SH-SY5Y (cell line): ENCODE data around the gene RIN3.

Experiments used
- GATA2 ChIP-seq: IDR thresholded peaks from 2 replicates; pipeline ENCODE4 v1.6.1; 2011; ENCODE audit warnings: mild to moderate bottlenecking, low read depth, low read length
- GATA3 ChIP-seq: IDR thresholded peaks from 2 replicates; pipeline ENCODE4 v1.6.1; 2011; ENCODE audit warnings: low read depth, mild to moderate bottlenecking, low read length, moderate library complexity

Gene RIN3

GRCh38 chr14:92523752-92524151 lies 10.2 kb downstream of the RIN3 start:
- no peak for TF ChIP-seq GATA2
- no peak for TF ChIP-seq GATA3

DNA sequence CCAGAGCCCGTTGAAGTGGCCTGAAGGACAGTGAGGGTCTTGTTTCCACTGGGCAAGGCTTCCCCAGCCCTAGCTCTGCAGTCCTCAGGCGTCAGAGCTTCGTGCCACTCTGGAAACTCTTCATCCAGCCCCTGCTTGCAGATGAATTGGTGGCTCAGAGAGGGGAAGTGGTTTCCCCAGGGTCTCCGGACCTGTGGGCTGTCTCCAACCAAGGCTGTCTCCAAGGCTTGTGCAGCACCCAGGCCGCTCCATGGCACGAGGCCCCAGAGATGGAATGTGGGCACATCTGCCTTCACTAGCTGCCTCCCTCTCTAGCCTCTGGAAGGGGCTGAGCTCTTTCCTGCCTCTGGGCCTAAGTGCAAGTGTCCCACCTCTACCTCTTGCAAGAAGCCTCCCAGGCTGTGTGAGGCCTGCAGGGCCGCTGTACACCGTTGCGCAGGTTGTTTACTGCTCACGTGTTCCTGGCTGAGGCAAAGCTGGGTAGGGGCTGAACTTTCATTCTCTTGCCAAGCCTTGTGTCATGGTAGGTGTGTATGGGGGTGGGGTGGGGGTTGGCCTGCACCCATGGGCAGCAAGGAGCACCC lies 11.1 kb downstream of the RIN3 start:
- TF ChIP-seq GATA2 = no peak
- no peak for TF ChIP-seq GATA3

DNA sequence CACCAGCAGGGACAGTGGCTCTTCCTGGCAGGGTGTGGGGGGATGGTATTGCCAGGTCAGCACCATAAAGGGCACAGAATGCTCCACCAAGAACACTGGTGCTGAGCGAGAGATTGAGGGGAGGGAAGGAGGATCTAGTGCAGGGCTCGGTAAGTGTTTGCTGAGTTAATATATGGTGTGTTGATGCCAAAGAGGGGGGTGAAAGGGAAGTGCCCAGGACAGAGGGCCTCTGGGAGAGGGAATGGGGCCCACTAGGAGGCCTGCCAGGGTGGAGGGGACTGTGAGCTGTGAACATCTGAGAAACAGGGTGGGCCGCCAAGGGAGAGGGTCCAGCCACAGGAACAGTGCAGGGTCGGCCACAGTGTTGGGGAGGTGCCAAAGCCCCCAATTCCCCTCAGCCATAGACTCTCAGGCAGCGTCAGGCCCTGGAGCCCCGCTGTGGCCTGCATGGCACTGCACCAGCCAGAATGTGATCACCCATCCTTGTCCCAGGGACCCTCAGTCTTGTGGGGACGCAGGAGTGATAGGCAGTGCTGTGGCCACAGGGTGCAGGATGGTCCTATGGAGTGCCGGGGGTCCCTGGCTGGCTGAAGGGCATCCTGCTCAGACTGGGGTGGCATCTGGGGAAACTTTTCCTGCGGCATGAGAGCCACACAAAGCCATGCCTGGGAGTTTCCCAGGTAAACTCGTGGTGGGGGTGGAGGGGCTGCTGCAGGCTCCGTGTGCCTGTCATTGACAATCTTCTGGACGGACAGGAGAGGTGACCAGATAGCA lies 11.9 kb downstream of the RIN3 start:
- no peak for TF ChIP-seq GATA3
- no peak for TF ChIP-seq GATA2

GRCh38 chr14:92527721-92528120 lies 14.1 kb downstream of the RIN3 start:
- no peak for TF ChIP-seq GATA3
- no peak for TF ChIP-seq GATA2

DNA sequence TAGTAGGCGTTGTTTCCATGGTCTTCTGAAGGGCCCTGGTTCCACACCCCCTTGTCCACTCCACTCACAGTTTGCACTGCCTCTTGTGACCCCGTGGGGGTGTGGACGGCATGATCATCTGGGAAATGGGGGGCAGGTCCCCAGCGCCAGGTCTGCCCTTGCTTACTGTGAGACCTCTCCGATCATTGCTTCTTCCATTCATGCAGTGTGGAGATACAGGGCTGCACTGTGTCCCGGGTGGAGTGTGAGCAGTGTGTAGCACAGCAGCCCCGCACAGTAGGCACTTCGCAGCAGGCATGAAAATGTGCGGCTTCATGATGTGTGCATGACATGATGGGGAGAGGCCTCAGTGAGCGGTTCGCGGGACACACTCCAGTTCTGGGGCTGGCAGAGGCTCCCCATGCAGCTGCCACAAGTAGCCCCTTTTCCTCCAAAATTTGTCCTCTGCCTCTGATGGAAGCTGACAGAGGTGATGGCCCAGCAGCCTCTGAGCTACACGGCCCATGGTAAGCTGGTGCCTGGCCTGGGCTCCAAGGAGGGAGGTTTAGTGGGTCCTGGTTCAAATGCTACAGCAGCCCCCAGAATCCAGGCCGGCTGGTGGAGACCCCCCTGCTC lies 15.0 kb downstream of the RIN3 start:
- no peak for TF ChIP-seq GATA2

DNA sequence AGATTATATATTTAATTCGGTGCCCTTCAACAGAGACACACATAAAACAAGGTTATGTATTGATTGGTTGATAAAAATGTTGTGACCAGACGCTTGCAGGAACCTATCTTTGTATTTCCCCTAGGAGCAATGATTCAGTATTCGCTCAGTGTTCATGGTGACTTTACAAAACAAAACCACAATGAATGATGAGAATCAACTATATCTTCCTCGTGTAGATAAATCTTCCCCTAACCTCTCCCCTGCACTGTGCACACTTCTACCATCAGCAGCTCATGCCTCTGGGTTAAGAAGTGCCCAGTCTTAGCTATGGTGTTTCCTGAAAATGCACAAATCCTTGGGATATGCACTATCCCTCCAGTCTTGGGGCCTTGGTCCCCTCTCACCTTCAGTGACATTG lies 16.3 kb downstream of the RIN3 start:
- TF ChIP-seq GATA3 (no peak), GATA2 (no peak)

GRCh38 chr14:92531106-92531873 lies 17.7 kb downstream of the RIN3 start:
- TF ChIP-seq GATA2 (no peak), GATA3 (no peak)

DNA sequence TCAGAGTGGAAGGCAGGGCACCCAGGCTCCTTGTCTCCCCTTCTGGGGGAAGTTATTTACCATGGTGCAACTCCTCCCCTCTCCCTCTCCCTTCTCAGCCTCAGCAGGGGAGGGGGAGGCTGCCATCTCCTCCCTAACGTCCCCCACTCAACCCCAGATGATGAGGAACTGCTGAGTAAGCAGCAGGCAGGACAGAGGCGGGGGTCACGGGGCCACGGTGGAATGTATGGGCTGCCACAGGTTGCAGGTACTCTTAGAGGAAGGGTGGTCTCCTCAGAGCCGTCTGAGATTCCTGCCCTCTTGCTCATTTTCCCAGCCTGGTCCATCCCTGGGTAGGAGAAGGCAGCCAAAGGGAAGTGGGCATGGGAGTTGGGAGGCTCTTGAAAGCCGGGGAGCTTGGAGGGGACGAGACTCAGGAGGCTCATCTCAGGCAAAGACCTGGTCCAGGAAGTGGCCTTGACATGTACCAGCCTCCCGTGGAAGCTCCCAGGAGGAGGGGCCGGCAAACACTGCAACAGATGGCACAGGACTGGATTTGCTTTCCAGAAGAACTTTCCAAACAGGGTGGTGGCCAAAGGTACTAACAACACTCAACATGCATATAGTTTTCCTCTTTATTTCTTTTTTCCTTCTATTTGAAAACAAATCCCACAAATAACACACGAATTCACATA lies 19.0 kb downstream of the RIN3 start:
- TF ChIP-seq GATA2 = no peak
- no peak for TF ChIP-seq GATA3

GRCh38 chr14:92534932-92535643 lies 21.5 kb downstream of the RIN3 start:
- TF ChIP-seq GATA3 (no peak), GATA2 (no peak)

DNA sequence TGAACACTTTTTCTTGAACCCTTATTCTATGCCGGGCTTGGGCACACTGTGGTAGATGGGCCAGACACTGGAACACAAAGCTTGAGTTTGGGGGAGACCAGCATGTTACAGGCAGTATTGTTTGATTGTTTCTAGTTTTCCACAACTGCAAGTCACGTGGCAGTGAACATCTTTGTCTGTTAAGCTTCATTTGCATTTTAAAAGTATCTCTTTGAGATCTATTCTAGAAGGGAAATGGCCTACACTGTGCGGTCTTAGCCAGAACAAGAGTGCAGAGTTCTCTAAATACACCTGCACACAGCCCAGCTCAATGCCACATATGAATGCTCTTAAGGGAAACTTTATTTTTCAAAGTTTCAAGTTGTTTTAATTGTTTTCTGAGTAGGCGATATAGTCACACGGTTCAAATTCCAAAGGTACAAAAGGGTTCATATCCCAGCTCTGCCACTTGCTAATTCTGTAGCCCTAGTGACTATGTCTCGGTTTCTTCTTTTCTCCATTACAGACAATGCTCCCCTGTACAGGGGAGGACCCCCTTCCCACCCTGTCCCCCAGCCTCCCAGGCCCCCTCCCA lies 24.9 kb downstream of the RIN3 start:
- no peak for TF ChIP-seq GATA2
- TF ChIP-seq GATA3 = no peak

GRCh38 chr14:92539419-92539818 lies 25.8 kb downstream of the RIN3 start:
- no peak for TF ChIP-seq GATA2
- no peak for TF ChIP-seq GATA3

GRCh38 chr14:92539875-92540274 lies 26.3 kb downstream of the RIN3 start:
- TF ChIP-seq GATA3 = no peak
- TF ChIP-seq GATA2 = no peak

DNA sequence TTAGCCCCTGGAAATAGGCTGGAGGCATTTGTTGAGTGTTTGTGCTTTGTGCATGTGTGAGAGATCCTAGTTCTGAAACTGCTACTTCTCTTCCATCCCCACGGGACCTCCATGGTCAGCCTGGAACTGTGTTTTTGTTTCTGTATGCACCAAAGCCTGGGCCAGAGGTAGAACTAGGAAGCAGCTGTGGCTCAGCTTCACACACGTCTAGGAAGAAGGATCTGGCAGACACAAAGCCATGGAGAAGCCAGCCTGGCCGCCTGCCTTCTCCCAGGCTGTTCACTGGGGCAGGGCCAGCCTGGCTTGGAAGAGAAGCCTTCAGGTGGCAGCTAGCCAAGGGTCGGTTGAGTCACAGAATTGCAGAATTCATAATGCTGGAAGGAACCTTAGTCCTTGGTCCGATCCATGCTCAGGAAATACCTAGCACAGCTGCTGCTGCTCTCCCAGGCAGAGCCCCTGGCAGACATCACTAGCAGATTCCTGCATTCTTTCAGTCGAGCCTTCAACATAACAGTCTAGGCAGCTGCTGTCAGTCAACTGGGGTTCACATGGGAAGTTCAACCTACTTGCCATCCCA lies 27.0 kb downstream of the RIN3 start:
- TF ChIP-seq GATA3 (no peak), GATA2 (no peak)
